ENCODE data around the gene GPR34. TPM values are rescaled to one million over a fixed set of nuclear protein-coding genes. Genes with fewer than 3 reads are reported as not detected.
"Not testable (repeated sequence)": the region's sequence is repeated elsewhere in the genome, so short reads cannot be mapped to it uniquely, and the experiment has no call there.

GPR34 gene
- total RNA-seq, 5 donors from 2014 or later (not counting 1 experiment from before 2014, with no cell fraction given), result 0.30 TPM; not detected in 4

DNA sequence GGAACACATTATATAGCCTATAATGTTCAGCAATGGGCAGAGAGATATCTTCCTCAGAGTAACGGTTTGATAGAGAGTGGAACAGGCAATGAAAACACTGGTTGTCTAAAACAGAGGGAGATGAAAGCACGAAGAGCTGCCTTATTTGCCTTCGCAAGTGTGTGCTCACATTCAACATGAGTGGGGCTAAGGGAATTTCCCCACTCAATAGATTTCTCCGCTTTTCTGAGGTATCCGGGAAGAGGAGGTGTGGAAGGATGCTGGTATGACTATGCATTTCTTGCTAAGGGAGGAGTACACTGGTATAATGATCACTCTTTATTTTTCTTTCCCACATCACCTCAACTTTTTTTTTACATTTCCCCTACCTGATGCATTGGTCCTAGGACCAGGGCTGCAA is 27.4 kb downstream of the GPR34 start:
- H3K4me3 Mint-ChIP-seq, result no peak overlapping the region
- H3K9me3 Mint-ChIP-seq, result peaks cover 4 to 7% (median 6%) of the 10 kb centered on the region in 3 donors
- DNase-seq (no peak), ATAC-seq (replicated peaks in 1 of 4) (no peak)
- H3K27ac Mint-ChIP-seq, result no peak overlapping the region
- peaks cover 0 to 3% of the 10 kb centered on the region in 2 donors for H3K27me3 Mint-ChIP-seq
- H3K27me3 ChIP-seq (replicated peaks in 1 of 2; ENCODE audit: control insufficient read depth in 2 of 2, extremely low read depth in 1 of 2, insufficient read depth in 2 of 2, low read length in 1 of 2), result no peaks in the 10 kb centered on the region
- peaks cover 22 to 37% (median 24%) of the 10 kb centered on the region in 3 donors for H3K4me1 Mint-ChIP-seq
- peaks cover 0 to 24% of the 10 kb centered on the region in 2 experiments for H3K4me1 ChIP-seq (ENCODE audit: control insufficient read depth in 1 of 2, extremely low read depth in 1 of 2, insufficient read depth in 2 of 2, low read length in 2 of 2)
- ChIA-PET CTCF (no interaction called here), POLR2A (interaction anchor here in 1 of 2 donors (0.7 kb wide), 1 partner anchor 1925 kb away, joined by 3 read pairs; no protein-coding TSS in a partner anchor)
- no peak overlapping the region for H3K4me3 ChIP-seq (ENCODE audit: control insufficient read depth in 1 of 2, extremely low read depth in 1 of 2, low read length in 1 of 2)
- no peaks in the 10 kb centered on the region for H3K9me3 ChIP-seq
- peaks cover 0 to 4% of the 10 kb centered on the region in 2 donors for H3K36me3 ChIP-seq (ENCODE audit: control insufficient read depth in 2 of 2, extremely low read depth in 1 of 2, insufficient read depth in 1 of 2, low read length in 1 of 2)
- WGBS (ENCODE audit: insufficient coverage), result no CpG with 5 or more reads among the region's 5 CpGs
- no peak overlapping the region for H3K27ac ChIP-seq (ENCODE audit: low read length)
- peaks cover 42% of the 10 kb centered on the region for H3K36me3 Mint-ChIP-seq

- no peak overlapping the region for H3K4me3 ChIP-seq (ENCODE audit: control insufficient read depth in 1 of 2, extremely low read depth in 1 of 2, low read length in 1 of 2)
- POLR2A ChIA-PET, result interaction anchor here in 1 of 2 donors (1.0 kb wide), 1 partner anchor 11 kb away, joined by 3 read pairs; no protein-coding TSS in a partner anchor
- ATAC-seq (replicated peaks in 1 of 4) (peak in 1 of 4 experiments; percentile 24), DNase-seq (no peak)
- 73% methylated on average over 3 of the region's 12 CpGs for WGBS (ENCODE audit: insufficient coverage)
- H3K4me1 ChIP-seq (ENCODE audit: control insufficient read depth in 1 of 2, extremely low read depth in 1 of 2, insufficient read depth in 2 of 2, low read length in 2 of 2), result peaks cover 0 to 24% of the 10 kb centered on the region in 2 experiments
- no peaks in the 10 kb centered on the region for H3K27me3 Mint-ChIP-seq
- H3K4me1 Mint-ChIP-seq, result peaks cover 24 to 41% (median 24%) of the 10 kb centered on the region in 3 donors
- peak overlapping the region; percentile 40 to 61 for H3K27ac Mint-ChIP-seq
- CTCF ChIA-PET, result no interaction called here
- peak overlapping the region in 1 of 3 donors; percentile 19 for H3K4me3 Mint-ChIP-seq
- no peak overlapping the region for H3K27ac ChIP-seq (ENCODE audit: low read length)
- H3K9me3 ChIP-seq, result no peaks in the 10 kb centered on the region
- no peaks in the 10 kb centered on the region for H3K27me3 ChIP-seq (replicated peaks in 1 of 2; ENCODE audit: control insufficient read depth in 2 of 2, extremely low read depth in 1 of 2, insufficient read depth in 2 of 2, low read length in 1 of 2)
- H3K9me3 Mint-ChIP-seq, result peaks cover 4 to 7% (median 6%) of the 10 kb centered on the region in 3 donors
- peaks cover 46% of the 10 kb centered on the region for H3K36me3 Mint-ChIP-seq
- H3K36me3 ChIP-seq (ENCODE audit: control insufficient read depth in 2 of 2, extremely low read depth in 1 of 2, insufficient read depth in 1 of 2, low read length in 1 of 2), result peaks cover 0 to 4% of the 10 kb centered on the region in 2 donors
Observed at GRCh38 chrX:41716767-41717473, 28.1 kb downstream of the GPR34 start.

DNA sequence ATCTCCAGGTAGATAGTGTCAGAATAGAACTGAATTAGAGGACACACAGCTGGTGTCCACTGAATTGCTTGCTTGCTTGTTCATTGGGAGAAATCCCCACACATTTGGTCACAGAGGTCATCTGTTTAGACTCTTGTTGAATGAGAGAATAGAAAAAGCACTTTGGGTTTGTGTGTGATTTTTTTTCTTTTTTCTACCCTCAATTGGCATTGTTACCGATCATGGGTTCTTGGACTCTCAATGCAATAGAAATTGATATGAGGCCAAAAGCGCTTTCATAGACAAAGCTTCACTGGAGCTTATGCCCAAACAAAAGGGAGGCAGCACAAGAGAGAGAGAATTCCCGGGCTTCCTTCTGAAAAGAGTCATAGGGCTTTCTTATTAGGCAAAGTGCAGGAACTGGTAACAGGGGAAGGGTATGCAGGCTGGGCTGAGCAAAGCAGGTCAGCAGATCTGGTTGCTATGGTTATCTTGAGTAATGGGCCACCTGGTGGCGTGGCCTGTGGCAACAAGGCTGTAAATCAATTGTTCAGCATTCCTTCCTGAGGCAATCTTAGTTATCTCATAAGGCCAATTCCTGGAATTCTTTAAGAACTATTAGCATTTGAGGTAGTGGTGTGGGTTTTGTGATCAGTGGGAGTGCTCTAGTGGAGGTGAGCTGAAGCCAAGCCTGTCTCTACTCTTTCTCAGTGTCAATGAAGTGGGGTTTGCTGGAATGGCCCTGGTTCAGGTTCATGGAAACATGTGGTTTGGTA is 29.9 kb downstream of the GPR34 start:
- Histone ChIP-seq H3K4me1 (ENCODE audit: control insufficient read depth in 1 of 2, extremely low read depth in 1 of 2, insufficient read depth in 2 of 2, low read length in 2 of 2) (peaks cover 0 to 27% of the 10 kb centered on the region in 2 experiments), H3K4me3 (ENCODE audit: control insufficient read depth in 1 of 2, extremely low read depth in 1 of 2, low read length in 1 of 2) (no peak overlapping the region), H3K27ac (ENCODE audit: low read length) (peak overlapping the region; percentile 23), H3K27me3 (replicated peaks in 1 of 2; ENCODE audit: control insufficient read depth in 2 of 2, extremely low read depth in 1 of 2, insufficient read depth in 2 of 2, low read length in 1 of 2) (no peaks in the 10 kb centered on the region), H3K9me3 (no peaks in the 10 kb centered on the region), H3K36me3 (ENCODE audit: control insufficient read depth in 2 of 2, extremely low read depth in 1 of 2, insufficient read depth in 1 of 2, low read length in 1 of 2) (peaks cover 0 to 4% of the 10 kb centered on the region in 2 donors)
- ATAC-seq (replicated peaks in 1 of 4) (no peak), DNase-seq (no peak)
- Mint-ChIP-seq H3K4me1 (peaks cover 27 to 50% (median 34%) of the 10 kb centered on the region in 3 donors), H3K27me3 (peaks cover 0 to 4% of the 10 kb centered on the region in 2 donors), H3K36me3 (peaks cover 50% of the 10 kb centered on the region), H3K9me3 (peaks cover 4 to 10% (median 7%) of the 10 kb centered on the region in 3 donors), H3K4me3 (no peak overlapping the region), H3K27ac (no peak overlapping the region)
- ChIA-PET CTCF (no interaction called here), POLR2A (no interaction called here)
- no CpG with 5 or more reads among the region's 4 CpGs for WGBS (ENCODE audit: insufficient coverage)

DNA sequence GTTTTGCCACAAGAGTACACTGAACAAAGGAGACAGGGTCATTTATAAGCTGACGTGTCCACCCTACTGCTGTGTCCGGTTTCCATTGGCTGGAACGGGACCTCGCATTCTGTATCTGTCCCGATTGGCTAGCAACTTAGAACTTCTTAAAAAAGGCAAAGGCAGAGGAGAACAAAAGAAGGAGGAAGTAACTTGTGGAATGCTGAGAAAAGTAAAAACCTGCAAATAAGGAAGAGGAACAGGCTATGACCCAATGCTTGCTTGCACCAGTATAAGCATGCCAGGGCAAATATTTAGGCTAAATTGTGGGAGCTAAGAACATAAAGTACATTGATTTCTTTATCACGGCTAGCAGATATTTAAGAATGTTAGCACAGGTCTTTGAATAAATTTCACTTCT is 30.8 kb downstream of the GPR34 start:
- peaks cover 20 to 52% (median 38%) of the 10 kb centered on the region in 3 donors for H3K4me1 Mint-ChIP-seq
- H3K4me3 ChIP-seq (ENCODE audit: control insufficient read depth in 1 of 2, extremely low read depth in 1 of 2, low read length in 1 of 2); DNase-seq; H3K4me3 Mint-ChIP-seq; H3K9me3 ChIP-seq; H3K27me3 ChIP-seq (replicated peaks in 1 of 2; ENCODE audit: control insufficient read depth in 2 of 2, extremely low read depth in 1 of 2, insufficient read depth in 2 of 2, low read length in 1 of 2); H3K27me3 Mint-ChIP-seq; ATAC-seq (replicated peaks in 1 of 4); H3K36me3 ChIP-seq (ENCODE audit: control insufficient read depth in 2 of 2, extremely low read depth in 1 of 2, insufficient read depth in 1 of 2, low read length in 1 of 2): not testable (repeated sequence)
- no CpG with 5 or more reads among the region's 6 CpGs for WGBS (ENCODE audit: insufficient coverage)
- peaks cover 43% of the 10 kb centered on the region for H3K36me3 Mint-ChIP-seq
- peaks cover 2 to 27% of the 10 kb centered on the region in 2 experiments for H3K4me1 ChIP-seq (ENCODE audit: control insufficient read depth in 1 of 2, extremely low read depth in 1 of 2, insufficient read depth in 2 of 2, low read length in 2 of 2)
- ChIA-PET CTCF (interaction anchor here in 1 of 2 donors (1.0 kb wide), 1 partner anchor 14 kb away, joined by 4 read pairs; no protein-coding TSS in a partner anchor), POLR2A (interaction anchor here in 1 of 2 donors (0.9 kb wide), 1 partner anchor 14 kb away, joined by 3 read pairs; no protein-coding TSS in a partner anchor)
- peaks cover 4 to 10% (median 7%) of the 10 kb centered on the region in 3 donors for H3K9me3 Mint-ChIP-seq
- H3K27ac ChIP-seq (ENCODE audit: low read length), result peak overlapping the region; percentile 12
- H3K27ac Mint-ChIP-seq, result peak overlapping the region; percentile 23 to 41

DNA sequence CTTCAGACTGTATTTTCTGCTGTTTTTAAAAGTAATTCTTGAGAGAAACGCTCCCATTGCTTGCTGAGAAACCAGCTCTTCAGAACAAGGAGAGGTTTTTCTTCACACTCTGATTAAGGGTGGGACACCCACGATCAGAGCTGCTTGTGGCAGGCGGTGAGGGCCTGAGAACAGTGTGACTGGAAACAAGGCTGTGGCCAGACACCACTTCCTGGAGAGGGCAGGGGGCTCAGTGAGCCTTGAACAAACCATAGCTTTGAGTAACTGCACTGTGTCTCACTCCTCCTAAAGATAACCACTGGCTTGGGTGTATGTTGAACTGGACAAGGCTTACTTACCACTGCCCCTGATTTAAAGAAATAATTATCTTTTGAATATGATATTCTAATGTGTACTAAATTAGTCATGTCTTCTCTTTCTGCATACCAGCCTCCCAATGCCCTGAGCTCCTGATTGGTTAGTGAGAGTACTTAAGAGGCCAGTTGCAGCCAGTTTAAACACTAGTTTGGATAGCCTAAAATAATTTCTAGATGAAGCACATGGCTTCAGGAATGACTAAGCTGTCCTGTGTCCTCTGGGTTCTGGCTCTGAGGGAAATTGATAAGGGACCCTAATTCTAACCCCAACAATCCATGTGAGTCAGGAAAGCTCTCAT is 31.5 kb downstream of the GPR34 start:
- CTCF ChIA-PET, result interaction anchor here in 1 of 2 donors (1.0 kb wide), 1 partner anchor 14 kb away, joined by 4 read pairs; no protein-coding TSS in a partner anchor
- Mint-ChIP-seq H3K27ac (peak overlapping the region in 1 of 2 donors; percentile 54), H3K4me1 (peaks cover 20 to 53% (median 39%) of the 10 kb centered on the region in 3 donors), H3K4me3 (no peak overlapping the region), H3K36me3 (peaks cover 43% of the 10 kb centered on the region), H3K9me3 (peaks cover 4 to 10% (median 7%) of the 10 kb centered on the region in 3 donors), H3K27me3 (peaks cover 0 to 4% of the 10 kb centered on the region in 2 donors)
- DNase-seq (peak in 31 of 35 experiments; percentile 7 to 44 (median 23)), ATAC-seq (replicated peaks in 1 of 4) (peak; percentile 52 to 89 (median 71))
- H3K27ac ChIP-seq (ENCODE audit: low read length), result peak overlapping the region; percentile 41
- no peaks in the 10 kb centered on the region for H3K9me3 ChIP-seq
- H3K4me1 ChIP-seq (ENCODE audit: control insufficient read depth in 1 of 2, extremely low read depth in 1 of 2, insufficient read depth in 2 of 2, low read length in 2 of 2), result peaks cover 2 to 27% of the 10 kb centered on the region in 2 experiments
- no peak overlapping the region for H3K4me3 ChIP-seq (ENCODE audit: control insufficient read depth in 1 of 2, extremely low read depth in 1 of 2, low read length in 1 of 2)
- no peaks in the 10 kb centered on the region for H3K27me3 ChIP-seq (replicated peaks in 1 of 2; ENCODE audit: control insufficient read depth in 2 of 2, extremely low read depth in 1 of 2, insufficient read depth in 2 of 2, low read length in 1 of 2)
- H3K36me3 ChIP-seq (ENCODE audit: control insufficient read depth in 2 of 2, extremely low read depth in 1 of 2, insufficient read depth in 1 of 2, low read length in 1 of 2), result peaks cover 0 to 4% of the 10 kb centered on the region in 2 donors
- WGBS (ENCODE audit: insufficient coverage), result no CpG with 5 or more reads among the region's 3 CpGs
- POLR2A ChIA-PET, result interaction anchor here in 1 of 2 donors (0.9 kb wide), 1 partner anchor 14 kb away, joined by 3 read pairs; no protein-coding TSS in a partner anchor
